Measurements from ENCODE around the gene TMIE. TPM values are rescaled to one million over a fixed set of nuclear protein-coding genes. Genes with fewer than 3 reads are reported as not detected.

TMIE gene
- polyA plus RNA-seq, 2 of the 4 experiments (the other 2 are of a cell fraction) = 0.09 to 0.12 TPM

GRCh38 chr3:46746711-46747110 is 45.5 kb downstream of the TMIE start:
- ChIA-PET CTCF (no interaction called here), POLR2A (no interaction called here)
- FAIRE-seq (no peak), DNase-seq (ENCODE audit: low read depth in 1 of 2, low spot score in 1 of 2) (no peak), ATAC-seq (no peak)
- H3K4me2 ChIP-seq = no peak overlapping the region
- no peaks in the 10 kb centered on the region for H3K4me1 ChIP-seq
- H3K9me3 ChIP-seq = no peaks in the 10 kb centered on the region
- H3K4me3 ChIP-seq = no peak overlapping the region
- TF ChIP-seq HOXA7 (CRISPR knock-in tag; IDR thresholded peaks at IDR 0.05) = no peak
- no peak for TF ChIP-seq JUN (IDR thresholded peaks at IDR 0.05)
- TF ChIP-seq ZNF302 (CRISPR knock-in tag; IDR thresholded peaks at IDR 0.05) = no peak
- TF ChIP-seq, protein P1, sequence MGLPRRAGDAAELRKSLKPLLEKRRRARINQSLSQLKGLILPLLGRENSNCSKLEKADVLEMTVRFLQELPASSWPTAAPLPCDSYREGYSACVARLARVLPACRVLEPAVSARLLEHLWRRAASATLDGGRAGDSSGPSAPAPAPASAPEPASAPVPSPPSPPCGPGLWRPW (IDR thresholded peaks at IDR 0.05) = no peak
- no peak overlapping the region for H3K27ac ChIP-seq

DNA sequence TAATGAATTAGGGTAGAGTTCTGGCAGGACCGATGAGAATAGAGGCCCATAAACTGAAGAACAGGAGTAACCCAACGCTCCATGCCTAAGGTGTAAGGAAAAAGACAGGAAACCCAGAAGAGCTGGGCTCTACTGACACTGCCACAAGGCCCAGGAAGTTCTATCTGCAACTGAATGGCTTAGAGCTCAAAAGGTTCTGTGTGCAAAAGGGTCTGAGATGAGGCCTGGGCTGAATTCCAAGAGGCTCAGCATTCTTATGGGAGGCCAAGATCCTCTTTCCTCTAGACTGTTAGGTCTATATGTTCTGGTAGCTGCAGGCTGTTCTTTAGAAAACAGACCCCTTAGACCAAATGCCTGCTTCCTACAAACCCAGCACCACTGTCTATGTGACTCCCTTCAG is 47.0 kb downstream of the TMIE start:
- no peak for TF ChIP-seq RAD21 (conservative IDR thresholded peaks at IDR 0.05 in 1 of 2, IDR thresholded peaks at IDR 0.05 in 1 of 2)
- TF ChIP-seq, protein P1 (IDR thresholded peaks at IDR 0.05) = no peak
- no peak for TF ChIP-seq ZSCAN20 (CRISPR knock-in tag; IDR thresholded peaks at IDR 0.05)
- POLR2A ChIA-PET = no interaction called here
- no peak for ATAC-seq
- Histone ChIP-seq H3K27ac (no peak overlapping the region), H3K9me3 (no peaks in the 10 kb centered on the region), H3K4me2 (no peak overlapping the region), H3K4me3 (no peak overlapping the region), H3K4me1 (no peaks in the 10 kb centered on the region)
- CTCF ChIA-PET = interaction anchor here (0.6 kb wide), 1 partner anchor 119 kb away, joined by 3 read pairs; no protein-coding TSS in a partner anchor
- 33% methylated on average over 2 of the region's 2 CpGs for WGBS (ENCODE audit: missing lambda C conversion rate)
- FAIRE-seq = no peak
- no peak for DNase-seq (ENCODE audit: low read depth in 1 of 2, low spot score in 1 of 2)

DNA sequence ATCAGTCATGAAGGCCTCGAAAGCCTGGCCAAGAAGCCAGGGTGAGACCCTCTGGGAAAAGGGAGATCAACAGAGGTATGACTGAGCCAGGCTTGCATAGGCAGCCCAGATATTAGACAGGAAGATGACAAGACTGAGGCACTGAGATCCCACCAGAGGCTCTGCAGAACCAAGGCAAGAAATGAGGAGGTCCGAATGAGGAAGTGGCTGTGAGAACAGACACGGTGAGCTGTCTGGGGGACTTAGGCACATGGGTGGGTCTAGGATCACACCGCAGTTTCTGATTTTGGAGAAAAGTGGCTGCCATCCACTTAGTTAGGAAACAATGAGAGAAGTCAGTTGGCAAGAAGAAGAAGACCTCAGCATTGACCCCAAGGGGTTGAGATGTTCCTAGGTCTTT is 47.9 kb downstream of the TMIE start:
- POLR2A ChIA-PET = no interaction called here
- Histone ChIP-seq H3K4me1 (no peaks in the 10 kb centered on the region), H3K9me3 (no peaks in the 10 kb centered on the region), H3K4me3 (no peak overlapping the region), H3K4me2 (no peak overlapping the region), H3K27ac (no peak overlapping the region)
- CTCF ChIA-PET = no interaction called here
- WGBS (ENCODE audit: missing lambda C conversion rate) = 40% methylated on average over 4 of the region's 4 CpGs
- TF ChIP-seq REST (IDR thresholded peaks at IDR 0.05) = no peak
- TF ChIP-seq USF2 (IDR thresholded peaks at IDR 0.05) = no peak
- TF ChIP-seq PHF8 (IDR thresholded peaks at IDR 0.05; ENCODE audit: borderline replicate concordance, low read depth) = no peak
- no peak for TF ChIP-seq RARB (CRISPR knock-in tag; IDR thresholded peaks at IDR 0.05)
- TF ChIP-seq EHMT2 (IDR thresholded peaks at IDR 0.05; ENCODE audit: low read depth) = no peak
- TF ChIP-seq NPAS2 (CRISPR knock-in tag; IDR thresholded peaks at IDR 0.05; ENCODE audit: borderline replicate concordance) = no peak
- TF ChIP-seq BCL3 (IDR thresholded peaks at IDR 0.05) = no peak
- DNase-seq (ENCODE audit: low read depth in 1 of 2, low spot score in 1 of 2) (no peak), FAIRE-seq (no peak), ATAC-seq (no peak)
